K562 (cell line): ENCODE results near the gene NRG2. TPM values are rescaled to one million over a fixed set of nuclear protein-coding genes. Genes with fewer than 3 reads are reported as not detected.
A peak's percentile ranks its signal among the peaks of the same experiment; 100 is the strongest.

Experiments used
- ATAC-seq: fragments of 200-7000 bp; cut with Tn5 transposase; 3 replicates; pipeline ENCODE4 v1.9.1; 2020; ENCODE audit warnings: moderate library complexity
- BruUV-seq: library from RNA; stranded (reverse); fragments of 400-500 nt; replicated peaks from 2 replicates; lab custom pipeline; 2021; lab: Mats Ljungman, UMichigan
- CTCF ChIA-PET: fragments of 300-600 bp; formaldehyde crosslinking; extraction: SDS; loops from one replicate; lab custom pipeline; 2021; ENCODE audit warnings: low intra/inter-chr PET ratio; lab: Yijun Ruan, JAX
- POLR2A ChIA-PET: fragments of 300-600, 350-650 bp; sonication (Branson Sonifier 250); formaldehyde crosslinking; extraction: SDS; loops from one replicate; lab custom pipeline; 2021; ENCODE audit warnings: antibody characterized with exemption, inconsistent platforms; lab: Yijun Ruan, JAX
- DNase-seq, 4 experiments: peaks; one replicate each; pipeline versions ENCODE4 v3.0.0 to v3.0.0-alpha.2; 2011 to 2018; ENCODE audit warnings: low spot score in 3 of 4, mixed read lengths in 3 of 4; ENCODE audit errors: extremely low read depth in 1 of 4
- FAIRE-seq: peaks from 2 replicates; lab custom pipeline; 2011; peaks lifted over from hg19 to GRCh38; lab: Jason Lieb, UNC
- H2AFZ ChIP-seq: 2 replicates; pipeline ENCODE4 v1.6.0; 2011; ENCODE audit warnings: low read depth, low read length, control low read depth, inconsistent platforms
- H3K27ac ChIP-seq: fragments of 200-600 bp; 3 replicates; pipeline ENCODE4 v1.8.0; 2011; ENCODE audit warnings: low read depth, mild to moderate bottlenecking, control low read depth, inconsistent platforms, low read length, moderate library complexity, mixed read lengths; ENCODE audit errors: extremely low read depth
- H3K27me3 ChIP-seq, 2 experiments: fragments of 300-600 bp in 1 of 2; 2 replicates in 1 of 2; 3 replicates in 1 of 2; pipeline versions ENCODE4 v1.6.0 to v1.8.0; 2011; ENCODE audit warnings: inconsistent platforms in 2 of 2, low read length in 2 of 2, mild to moderate bottlenecking in 1 of 2, mixed read lengths in 1 of 2, moderate library complexity in 1 of 2; ENCODE audit not compliant: control insufficient read depth in 2 of 2, insufficient read depth in 2 of 2
- H3K36me3 ChIP-seq: fragments of 300-600 bp; 3 replicates; pipeline ENCODE4 v1.8.0; 2011; ENCODE audit warnings: mild to moderate bottlenecking, low read length, inconsistent platforms; ENCODE audit not compliant: control insufficient read depth, insufficient read depth
- H3K4me1 ChIP-seq, 2 experiments: fragments of 200-600 bp in 1 of 2; replicated peaks in 1 of 2; 2 replicates in 1 of 2; 3 replicates in 1 of 2; pipeline versions ENCODE4 v1.5.1 to v1.8.0; 2011; ENCODE audit warnings: inconsistent platforms in 2 of 2, low read length in 2 of 2, mild to moderate bottlenecking in 1 of 2, mixed read lengths in 1 of 2, moderate library complexity in 1 of 2; ENCODE audit not compliant: control insufficient read depth in 2 of 2, insufficient read depth in 2 of 2
- H3K4me2 ChIP-seq: 2 replicates; pipeline ENCODE4 v1.6.1; 2011; ENCODE audit warnings: low read length, control low read depth, inconsistent platforms, mixed read lengths; ENCODE audit not compliant: insufficient read depth
- H3K4me3 ChIP-seq: fragments of 200-600 bp; sonication (generic), shearing (Covaris generic); 2 replicates; pipeline ENCODE4 v1.5.1; 2016; ENCODE audit warnings: control low read depth, inconsistent platforms
- H3K79me2 ChIP-seq: fragments of 200-600 bp; 3 replicates; pipeline ENCODE4 v1.8.0; 2011; ENCODE audit warnings: low read length, inconsistent platforms; ENCODE audit not compliant: control insufficient read depth, insufficient read depth
- H3K9ac ChIP-seq, 2 experiments: 2 replicates each; pipeline versions ENCODE4 v1.6.0 to v1.6.1; 2011; ENCODE audit warnings: low read depth in 2 of 2, low read length in 2 of 2, control low read depth in 1 of 2, inconsistent platforms in 1 of 2, mild to moderate bottlenecking in 1 of 2, mixed read lengths in 1 of 2; ENCODE audit not compliant: insufficient read depth in 1 of 2
- H3K9me1 ChIP-seq: one replicate; pipeline ENCODE4 v1.6.0; 2011; ENCODE audit warnings: inconsistent platforms, mild to moderate bottlenecking, low read length, moderate library complexity; ENCODE audit not compliant: control insufficient read depth, insufficient read depth
- H3K9me3 ChIP-seq: replicated peaks from 2 replicates; pipeline ENCODE4 v1.5.1; 2011; ENCODE audit warnings: low read depth, low read length, inconsistent platforms; ENCODE audit not compliant: control insufficient read depth, insufficient read depth
- H4K20me1 ChIP-seq: replicated peaks from 2 replicates; pipeline ENCODE4 v1.6.1; 2011; ENCODE audit warnings: low read length, inconsistent platforms, mixed read lengths; ENCODE audit not compliant: control insufficient read depth, insufficient read depth
- C11orf30 ChIP-seq: fragments of 450-650 bp; IDR thresholded peaks from 2 replicates; pipeline ENCODE4 v1.6.1; 2016; ENCODE audit warnings: low read depth, mild to moderate bottlenecking
- CBFA2T3 ChIP-seq: fragments of 450-650 bp; IDR thresholded peaks from 2 replicates; pipeline ENCODE4 v1.6.1; 2017
- E4F1 ChIP-seq: fragments of 250-450 bp; sonication (Bioruptor Pico); IDR thresholded peaks from 2 replicates; pipeline ENCODE4 v1.5.0; 2021; ENCODE audit warnings: mild to moderate bottlenecking, borderline replicate concordance
- ILF3 ChIP-seq: fragments of 450-650 bp; IDR thresholded peaks from 2 replicates; pipeline ENCODE4 v1.6.1; 2018; ENCODE audit warnings: antibody characterized with exemption, mild to moderate bottlenecking, moderate library complexity, borderline replicate concordance
- NCOA6 ChIP-seq: fragments of 450-650 bp; IDR thresholded peaks from 2 replicates; pipeline ENCODE4 v1.6.1; 2017; ENCODE audit warnings: mild to moderate bottlenecking
- POLR2AphosphoS5 ChIP-seq: IDR thresholded peaks from 2 replicates; pipeline ENCODE4 v1.6.1; 2011; ENCODE audit warnings: mild to moderate bottlenecking, low read depth, low read length, moderate library complexity; ENCODE audit not compliant: control insufficient read depth, insufficient read depth
- WGBS: fragments of 100-300 bp; shearing (Covaris generic); methylation state at CpG from one replicate; pipeline ENCODE4 v1.1.6; 2016; ENCODE audit warnings: low coverage, mixed read lengths; ENCODE audit not compliant: insufficient coverage; ENCODE audit errors: missing lambda C conversion rate; 5-methylcytosine and 5-hydroxymethylcytosine counted together
- in situ Hi-C: fragments of 300-500 bp; cut with MboI; formaldehyde crosslinking; loops from 4 replicates; pipeline ENCODE4 v1.15.0; 2018; ENCODE audit warnings: inconsistent platforms, mixed read lengths
- intact Hi-C: fragments of 100-400 bp; cut with micrococcal nuclease; formaldehyde crosslinking; loops from 2 replicates; pipeline ENCODE4 v1.14.2; 2022
- polyA plus RNA-seq, 8 experiments: library from polyadenylated mRNA; depleted of rRNA in 4 of 8; stranded (reverse) in 5 of 8; unstranded in 3 of 8; fragments of >200 nt; fragmentation: Nextera tagmentation in 2 of 8; fragmentation: Illumina TruSeq in 1 of 8; extraction: Ambion mirVana in 2 of 8; extraction: Trizol in 1 of 8; gene quantifications; 2 replicates each; pipeline versions ENCODE4 v1.2.1 to v1.2.3, GENCODE V29; 2011 to 2014; ENCODE audit warnings: inconsistent platforms in 1 of 8, missing spikeins in 1 of 8
- total RNA-seq, 7 experiments: library from RNA; depleted of rRNA in 6 of 7; stranded (reverse); fragments of >200 nt in 6 of 7; fragmentation: Illumina TruSeq in 2 of 7; extraction: Trizol in 2 of 7; gene quantifications; 2 replicates each; pipeline versions ENCODE4 v1.2.1 to v1.2.3, GENCODE V29; 2011 to 2021; ENCODE audit warnings: low replicate concordance in 1 of 7

Gene NRG2
- total and polyA plus RNA-seq, 9 of the 15 experiments (the other 6 are each of a cell fraction or from before 2014, with no cell fraction given): not detected

DNA sequence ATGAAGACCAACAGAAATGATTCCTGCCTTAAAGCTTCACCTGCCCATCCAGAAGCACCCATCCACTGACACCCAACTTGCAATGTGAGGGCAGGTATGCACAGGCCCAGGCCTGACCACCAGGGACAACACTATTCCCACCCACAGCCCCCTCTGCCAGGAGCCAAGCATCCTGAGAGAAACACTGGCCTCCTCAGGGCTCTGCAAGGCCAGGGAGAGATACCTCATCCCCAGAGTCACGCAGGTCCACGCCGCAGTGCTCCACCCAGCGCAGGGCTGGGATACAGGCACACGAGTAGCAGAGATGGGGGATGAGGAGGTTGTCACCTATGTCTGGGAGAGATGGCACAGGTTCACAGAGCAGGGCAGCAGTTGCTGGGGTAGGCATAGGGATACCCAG, 148.1 kb downstream of the NRG2 start:
- no peak for ATAC-seq
- intact Hi-C loops: no loop called here
- Histone ChIP-seq H3K4me2 (no peak overlapping the region), H3K9me3 (no peaks in the 10 kb centered on the region), H4K20me1 (peaks cover 5% of the 10 kb centered on the region), H3K27ac (no peak overlapping the region), H3K9me1 (no peaks in the 10 kb centered on the region), H3K27me3 (peaks cover 20 to 76% of the 10 kb centered on the region in 2 experiments; a peak in 4 of 5 replicates), H2AFZ (no peak overlapping the region), H3K4me1 (no peaks in the 10 kb centered on the region), H3K4me3 (no peak overlapping the region), H3K9ac (0 out of 4 replicates have a peak overlapping the region, but pooled peaks of 1 of the 2 experiments have one; percentile 20), H3K36me3 (no peaks in the 10 kb centered on the region), H3K79me2 (no peaks in the 10 kb centered on the region)
- FAIRE-seq: no peak
- in situ Hi-C loops: no loop called here
- POLR2A ChIA-PET: no interaction called here
- 0% methylated on average over 5 of the region's 5 CpGs for WGBS
- DNase-seq: no peak
- TF ChIP-seq E4F1 (CRISPR knock-in tag) (no peak), ILF3 (no peak), POLR2AphosphoS5 (no peak), NCOA6 (no peak), C11orf30 (no peak), CBFA2T3 (no peak)
- no TSS peak for BruUV-seq
- CTCF ChIA-PET: no interaction called here
